ENCODE results near the gene CATSPER1. TPM values are rescaled to one million over a fixed set of nuclear protein-coding genes. Genes with fewer than 3 reads are reported as not detected.
A peak's percentile ranks its signal among the peaks of the same experiment; 100 is the strongest.

The CATSPER1 gene
- total RNA-seq, 1 experiment from 2014 or later: 4.2 TPM

DNA sequence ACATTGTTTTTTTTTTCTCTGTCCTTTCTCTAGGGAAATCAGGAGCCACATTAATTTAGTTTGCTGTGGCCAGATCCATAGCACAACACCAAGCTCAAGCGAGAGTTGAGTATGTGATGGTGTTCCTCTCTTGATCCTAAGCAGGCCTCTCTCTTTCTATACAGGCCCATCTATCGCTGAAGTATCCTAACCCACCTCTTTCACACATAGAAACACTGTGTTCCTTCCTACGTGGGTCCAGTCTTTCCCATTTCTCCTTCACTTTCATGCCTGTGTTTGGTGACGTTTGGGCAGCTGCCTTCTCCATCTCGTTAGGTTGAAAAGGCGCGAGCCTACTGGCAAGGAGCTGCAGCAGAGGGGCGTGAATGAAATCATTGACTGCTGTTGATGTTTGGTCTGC, 46.2 kb upstream of the CATSPER1 start:
- no TSS peak for BruUV-seq (replicated peaks)
- Histone ChIP-seq H3K9me2 (ENCODE audit: insufficient read depth) (no peaks in the 10 kb centered on the region), H3K79me2 (ENCODE audit: low read depth) (peaks cover 25% of the 10 kb centered on the region)

GRCh38 chr11:66072081-66072480, 45.8 kb upstream of the CATSPER1 start:
- H3K4me2 ChIP-seq: peak overlapping the region; percentile 81
- ChIA-PET CTCF (no interaction called here), POLR2A (ENCODE audit: unreplicated experiment) (no interaction called here)
- TF ChIP-seq CTCF (conservative IDR thresholded peaks at IDR 0.05) (no peak), EZH2 (IDR thresholded peaks at IDR 0.05; ENCODE audit: low read depth) (no peak)
- H3K27me3 ChIP-seq (ENCODE audit: insufficient read depth, low read depth): no peaks in the 10 kb centered on the region
- H3K9me3 ChIP-seq (ENCODE audit: insufficient read depth, low read depth): no peaks in the 10 kb centered on the region
- H3K36me3 ChIP-seq (ENCODE audit: low read depth): peaks cover 24% of the 10 kb centered on the region
- peak overlapping the region; percentile 72; the same call in 1 of the 2 replicates for H3K4me3 ChIP-seq
- no peak overlapping the region for H2AFZ ChIP-seq
- no peak overlapping the region for H3K27ac ChIP-seq
- no TSS peak for BruUV-seq (replicated peaks)
- H3F3A ChIP-seq (ENCODE audit: insufficient read depth, low read depth): peaks cover 39% of the 10 kb centered on the region
- DNase-seq: no peak
- H3K9me2 ChIP-seq (ENCODE audit: insufficient read depth): no peaks in the 10 kb centered on the region
- peaks cover 22% of the 10 kb centered on the region for H3K4me1 ChIP-seq (replicated peaks; ENCODE audit: insufficient read depth)
- intact Hi-C loops (cut with micrococcal nuclease; ENCODE audit: unreplicated experiment): no loop called here
- peaks cover 23% of the 10 kb centered on the region for H4K20me1 ChIP-seq (ENCODE audit: insufficient read depth)
- H3K79me2 ChIP-seq (ENCODE audit: low read depth): peaks cover 25% of the 10 kb centered on the region

More for the DNA sequence above, 46.2 kb upstream of the CATSPER1 start:
- H3F3A ChIP-seq (ENCODE audit: insufficient read depth, low read depth): peaks cover 34% of the 10 kb centered on the region
- no peak overlapping the region for H2AFZ ChIP-seq
- ChIA-PET POLR2A (ENCODE audit: unreplicated experiment) (no interaction called here), CTCF (no interaction called here)
- peaks cover 22% of the 10 kb centered on the region for H3K4me1 ChIP-seq (replicated peaks; ENCODE audit: insufficient read depth)
- H3K4me2 ChIP-seq: peak overlapping the region; percentile 81; the same call in 1 of the 2 replicates
- H3K9me3 ChIP-seq (ENCODE audit: insufficient read depth, low read depth): no peaks in the 10 kb centered on the region
- H3K27ac ChIP-seq: no peak overlapping the region
- H3K4me3 ChIP-seq: no peak overlapping the region
- intact Hi-C loops (cut with micrococcal nuclease; ENCODE audit: unreplicated experiment): no loop called here
- TF ChIP-seq CTCF (conservative IDR thresholded peaks at IDR 0.05) (no peak), EZH2 (IDR thresholded peaks at IDR 0.05; ENCODE audit: low read depth) (no peak)
- H4K20me1 ChIP-seq (ENCODE audit: insufficient read depth): peaks cover 23% of the 10 kb centered on the region
- H3K36me3 ChIP-seq (ENCODE audit: low read depth): peaks cover 23% of the 10 kb centered on the region
- no peaks in the 10 kb centered on the region for H3K27me3 ChIP-seq (ENCODE audit: insufficient read depth, low read depth)
- DNase-seq: no peak

DNA sequence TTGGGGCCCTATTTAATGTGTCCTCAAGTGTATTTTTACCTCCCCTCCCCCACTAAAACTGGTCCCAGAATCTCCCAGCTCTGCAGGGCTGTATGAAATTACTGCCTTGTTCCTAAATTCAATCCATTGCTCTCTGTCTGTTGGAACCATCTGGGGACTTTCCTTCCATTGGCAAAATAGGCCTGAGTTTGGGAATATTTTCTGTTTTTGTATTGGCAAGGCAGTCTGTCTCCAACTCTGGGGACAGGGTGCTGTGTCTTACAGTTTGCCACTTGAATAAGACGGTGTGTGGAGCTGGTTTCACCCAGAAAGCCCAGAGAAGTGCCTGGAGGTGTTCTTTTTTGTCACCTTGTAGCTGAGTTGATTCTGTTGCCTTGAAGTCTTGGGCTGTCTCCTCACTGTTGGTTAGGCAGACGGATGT, 45.1 kb upstream of the CATSPER1 start:
- DNase-seq: no peak
- POLR2A ChIA-PET (ENCODE audit: unreplicated experiment): no interaction called here
- intact Hi-C loops (cut with micrococcal nuclease; ENCODE audit: unreplicated experiment): loop anchor here (1.0 kb wide), 1 partner anchor 10 kb away; no protein-coding TSS in a partner anchor
- peaks cover 25% of the 10 kb centered on the region for H3K79me2 ChIP-seq (ENCODE audit: low read depth)
- H3K4me3 ChIP-seq: peak overlapping the region; percentile 72
- H3K4me1 ChIP-seq (replicated peaks; ENCODE audit: insufficient read depth): peaks cover 22% of the 10 kb centered on the region
- H3K27me3 ChIP-seq (ENCODE audit: insufficient read depth, low read depth): no peaks in the 10 kb centered on the region
- BruUV-seq (replicated peaks): TSS peak; percentile 45
- no peaks in the 10 kb centered on the region for H3K9me3 ChIP-seq (ENCODE audit: insufficient read depth, low read depth)
- CTCF ChIA-PET: no interaction called here
- peak overlapping the region; percentile 81 for H3K4me2 ChIP-seq
- no peaks in the 10 kb centered on the region for H3K9me2 ChIP-seq (ENCODE audit: insufficient read depth)
- H4K20me1 ChIP-seq (ENCODE audit: insufficient read depth): peaks cover 23% of the 10 kb centered on the region
- peaks cover 46% of the 10 kb centered on the region for H3F3A ChIP-seq (ENCODE audit: insufficient read depth, low read depth)
- no peak for TF ChIP-seq CTCF (conservative IDR thresholded peaks at IDR 0.05)
- TF ChIP-seq EZH2 (IDR thresholded peaks at IDR 0.05; ENCODE audit: low read depth): no peak
- no peak overlapping the region for H3K27ac ChIP-seq
- peaks cover 28% of the 10 kb centered on the region for H3K36me3 ChIP-seq (ENCODE audit: low read depth)
- peak overlapping the region; percentile 80 for H2AFZ ChIP-seq
